T-helper 2 cell treated with Interferon-gamma antibody and Interleukin-4, amounts not matched to agents 100 ng/mL and 5 ng/mL, for 36 hours (primary cell): ENCODE results near the gene OR3A3. TPM values are rescaled to one million over a fixed set of nuclear protein-coding genes. Genes with fewer than 3 reads are reported as not detected.

Source experiments
- intact Hi-C: fragments of 100-400 bp; cut with micrococcal nuclease; formaldehyde crosslinking; loops from one replicate; pipeline ENCODE4 v1.15.1; 2023
- total RNA-seq: library from RNA; stranded (reverse); gene quantifications from 2 replicates; pipeline ENCODE4 v1.2.3, GENCODE V29; 2022

OR3A3 gene
- total RNA-seq, 1 donor from 2014 or later, result not detected

DNA sequence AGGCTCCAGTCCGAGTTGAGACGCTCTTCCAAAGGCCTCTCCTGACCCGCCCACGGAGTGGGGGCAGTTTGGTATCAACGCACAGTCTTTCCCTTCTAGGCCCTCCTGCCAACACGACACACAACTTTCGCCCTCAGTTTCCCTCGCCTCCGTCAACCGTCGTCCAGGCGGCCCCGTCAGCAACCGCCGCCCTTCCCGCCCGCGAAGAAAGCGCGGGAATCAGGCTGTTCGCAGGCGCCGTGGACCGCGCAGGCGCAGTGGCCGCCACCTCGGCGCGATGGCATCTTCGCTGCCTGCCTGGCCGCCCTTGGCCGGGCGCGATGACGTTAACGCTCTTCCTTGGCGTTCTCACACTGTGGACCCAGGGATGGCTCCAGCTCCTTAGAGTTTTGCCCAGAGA lies 60.4 kb downstream of the OR3A3 start, which contains the start of gene SPATA22:
Gene SPATA22 (minus strand): TSS at position 221 of the 400 bp plus-strand sequence. CDS start 2,494 bp downstream, outside the sequence.
- intact Hi-C loops, result no loop called here

DNA sequence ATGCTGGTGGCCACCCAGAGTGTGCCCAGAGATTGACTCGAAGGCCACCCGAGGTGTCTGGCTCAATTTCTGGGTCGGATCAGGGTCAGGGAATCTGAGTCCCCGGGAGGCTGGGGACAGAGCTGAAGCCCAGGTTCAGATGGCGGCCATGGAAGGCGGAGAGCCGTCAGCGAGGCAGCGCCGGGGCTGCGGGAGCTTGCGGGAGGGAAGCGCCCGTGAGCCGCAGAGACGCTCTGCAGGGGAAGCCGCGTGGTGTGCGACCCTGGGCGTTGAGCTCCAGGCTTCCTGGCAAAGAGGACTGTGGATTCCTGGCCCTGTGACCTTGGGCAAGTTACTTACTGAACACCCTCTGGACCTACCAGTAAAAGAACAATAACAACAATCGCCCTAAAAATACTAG lies 61.0 kb downstream of the OR3A3 start:
- intact Hi-C loops, result no loop called here

Other genes with a start within 250 kb of the OR3A3 start
- not detected in 2 replicates for gene OR1A2, start 213.9 kb upstream of the OR3A3 start, total RNA-seq
- 0.07 TPM in 1 of 2 replicates, not detected in the other for gene OR1A1, start 203.7 kb upstream of the OR3A3 start, total RNA-seq
- 0.11 TPM in 1 of 2 replicates, not detected in the other for gene OR3A1, start 113.0 kb upstream of the OR3A3 start, total RNA-seq
- 0.39 and 1.2 TPM in 2 replicates for gene OR3A2, start 25.1 kb upstream of the OR3A3 start, total RNA-seq
- gene OR1E1, start 13.0 kb upstream of the OR3A3 start, total RNA-seq, result not detected in 2 replicates
- gene OR1E2, start 22.5 kb downstream of the OR3A3 start, total RNA-seq, result not detected in 2 replicates
- not detected in 2 replicates for gene SPATA22, start 60.4 kb downstream of the OR3A3 start, total RNA-seq
- not detected in 2 replicates for gene ASPA, start 64.6 kb downstream of the OR3A3 start, total RNA-seq
- gene TRPV3, start 146.4 kb downstream of the OR3A3 start, total RNA-seq, result 0.27 and 0.41 TPM in 2 replicates
- gene TRPV1, start 198.0 kb downstream of the OR3A3 start, total RNA-seq, result 5.8 and 6.3 TPM in 2 replicates
- 12.6 and 13.3 TPM in 2 replicates for gene SHPK, start 224.9 kb downstream of the OR3A3 start, total RNA-seq
- 24.4 and 26.9 TPM in 2 replicates for gene CTNS, start 225.4 kb downstream of the OR3A3 start, total RNA-seq